Measurements from ENCODE around the gene RAB37. TPM values are rescaled to one million over a fixed set of nuclear protein-coding genes. Genes with fewer than 3 reads are reported as not detected.

Gene RAB37
- total RNA-seq, 3 donors from 2014 or later (not counting 1 experiment from before 2014, with no cell fraction given): 150 to 184 (median 169) TPM

- ATAC-seq (no peak), DNase-seq (no peak)
- H3K27me3 ChIP-seq (ENCODE audit: control insufficient read depth, insufficient read depth, low read length): no peaks in the 10 kb centered on the region
- peaks cover 40 to 63% of the 10 kb centered on the region in 2 donors for H3K4me1 Mint-ChIP-seq
- peaks cover 68% of the 10 kb centered on the region for H3K4me1 ChIP-seq (ENCODE audit: control insufficient read depth, insufficient read depth, low read length)
- no peaks in the 10 kb centered on the region for H3K9me3 ChIP-seq (ENCODE audit: control insufficient read depth, insufficient read depth, low read length)
- no peak overlapping the region for H3K27ac ChIP-seq (ENCODE audit: low read length)
- peaks cover 63% of the 10 kb centered on the region for H3K36me3 ChIP-seq (ENCODE audit: control insufficient read depth, insufficient read depth, low read length)
- H3K27ac Mint-ChIP-seq: peak overlapping the region; percentile 77 to 81
- TF ChIP-seq CTCF (IDR thresholded peaks at IDR 0.05): no peak
- H3K4me3 ChIP-seq (ENCODE audit: low read length): no peak overlapping the region
- H3K4me3 Mint-ChIP-seq: no peak overlapping the region
- peaks cover 5% of the 10 kb centered on the region for H3K36me3 Mint-ChIP-seq
- intact Hi-C loops (cut with micrococcal nuclease): loop anchor here (2.0 kb wide), 1 partner anchor 13 kb away; no protein-coding TSS in a partner anchor
- 77% methylated on average over 16 of the region's 16 CpGs for WGBS (ENCODE audit: insufficient coverage)
- no peaks in the 10 kb centered on the region for H3K9me3 Mint-ChIP-seq
- no peaks in the 10 kb centered on the region for H3K27me3 Mint-ChIP-seq (ENCODE audit: low read depth in 2 of 2)
Measured at GRCh38 chr17:74763565-74764387, 26.7 kb downstream of the RAB37 start.

- DNase-seq (no peak), ATAC-seq (no peak)
- no peaks in the 10 kb centered on the region for H3K9me3 ChIP-seq (ENCODE audit: control insufficient read depth, insufficient read depth, low read length)
- H3K36me3 ChIP-seq (ENCODE audit: control insufficient read depth, insufficient read depth, low read length): peaks cover 73% of the 10 kb centered on the region
- TF ChIP-seq CTCF (IDR thresholded peaks at IDR 0.05): no peak
- peak overlapping the region; percentile 21 for H3K4me3 Mint-ChIP-seq
- 91% methylated on average over 2 of the region's 4 CpGs for WGBS (ENCODE audit: insufficient coverage)
- H3K4me3 ChIP-seq (ENCODE audit: low read length): no peak overlapping the region
- H3K4me1 ChIP-seq (ENCODE audit: control insufficient read depth, insufficient read depth, low read length): peaks cover 64% of the 10 kb centered on the region
- H3K9me3 Mint-ChIP-seq: no peaks in the 10 kb centered on the region
- intact Hi-C loops (cut with micrococcal nuclease): loop anchor here (2.0 kb wide), 1 partner anchor 14 kb away; no protein-coding TSS in a partner anchor
- H3K36me3 Mint-ChIP-seq: peaks cover 7% of the 10 kb centered on the region
- H3K27me3 ChIP-seq (ENCODE audit: control insufficient read depth, insufficient read depth, low read length): no peaks in the 10 kb centered on the region
- H3K27ac ChIP-seq (ENCODE audit: low read length): no peak overlapping the region
- peaks cover 32 to 60% of the 10 kb centered on the region in 2 donors for H3K4me1 Mint-ChIP-seq
- H3K27me3 Mint-ChIP-seq (ENCODE audit: low read depth in 2 of 2): no peaks in the 10 kb centered on the region
- peak overlapping the region; percentile 71 to 81 for H3K27ac Mint-ChIP-seq
Measured at GRCh38 chr17:74764751-74765286, 27.8 kb downstream of the RAB37 start.

GRCh38 chr17:74766413-74766812, 29.4 kb downstream of the RAB37 start:
- Histone ChIP-seq H3K27ac (ENCODE audit: low read length) (no peak overlapping the region), H3K4me3 (ENCODE audit: low read length) (no peak overlapping the region), H3K4me1 (ENCODE audit: control insufficient read depth, insufficient read depth, low read length) (peaks cover 63% of the 10 kb centered on the region), H3K9me3 (ENCODE audit: control insufficient read depth, insufficient read depth, low read length) (no peaks in the 10 kb centered on the region), H3K36me3 (ENCODE audit: control insufficient read depth, insufficient read depth, low read length) (peaks cover 89% of the 10 kb centered on the region), H3K27me3 (ENCODE audit: control insufficient read depth, insufficient read depth, low read length) (no peaks in the 10 kb centered on the region)
- ATAC-seq: no peak
- Mint-ChIP-seq H3K27ac (peak overlapping the region; percentile 58 to 81), H3K27me3 (ENCODE audit: low read depth in 2 of 2) (no peaks in the 10 kb centered on the region), H3K4me3 (no peak overlapping the region), H3K36me3 (peaks cover 7% of the 10 kb centered on the region), H3K4me1 (peaks cover 28 to 58% of the 10 kb centered on the region in 2 donors), H3K9me3 (no peaks in the 10 kb centered on the region)
- no peak for TF ChIP-seq CTCF (IDR thresholded peaks at IDR 0.05)
- 100% methylated on average over 1 of the region's 2 CpGs for WGBS (ENCODE audit: insufficient coverage)
- intact Hi-C loops (cut with micrococcal nuclease): no loop called here
- DNase-seq: no peak

All from natural killer cell (primary cell).